ENCODE results near the gene GATAD2A. TPM values are rescaled to one million over a fixed set of nuclear protein-coding genes. Genes with fewer than 3 reads are reported as not detected.

The GATAD2A gene
- total and polyA plus RNA-seq, 2 donors (not counting 1 experiment from before 2014, with no cell fraction given), result 31.7 to 63.5 TPM

DNA sequence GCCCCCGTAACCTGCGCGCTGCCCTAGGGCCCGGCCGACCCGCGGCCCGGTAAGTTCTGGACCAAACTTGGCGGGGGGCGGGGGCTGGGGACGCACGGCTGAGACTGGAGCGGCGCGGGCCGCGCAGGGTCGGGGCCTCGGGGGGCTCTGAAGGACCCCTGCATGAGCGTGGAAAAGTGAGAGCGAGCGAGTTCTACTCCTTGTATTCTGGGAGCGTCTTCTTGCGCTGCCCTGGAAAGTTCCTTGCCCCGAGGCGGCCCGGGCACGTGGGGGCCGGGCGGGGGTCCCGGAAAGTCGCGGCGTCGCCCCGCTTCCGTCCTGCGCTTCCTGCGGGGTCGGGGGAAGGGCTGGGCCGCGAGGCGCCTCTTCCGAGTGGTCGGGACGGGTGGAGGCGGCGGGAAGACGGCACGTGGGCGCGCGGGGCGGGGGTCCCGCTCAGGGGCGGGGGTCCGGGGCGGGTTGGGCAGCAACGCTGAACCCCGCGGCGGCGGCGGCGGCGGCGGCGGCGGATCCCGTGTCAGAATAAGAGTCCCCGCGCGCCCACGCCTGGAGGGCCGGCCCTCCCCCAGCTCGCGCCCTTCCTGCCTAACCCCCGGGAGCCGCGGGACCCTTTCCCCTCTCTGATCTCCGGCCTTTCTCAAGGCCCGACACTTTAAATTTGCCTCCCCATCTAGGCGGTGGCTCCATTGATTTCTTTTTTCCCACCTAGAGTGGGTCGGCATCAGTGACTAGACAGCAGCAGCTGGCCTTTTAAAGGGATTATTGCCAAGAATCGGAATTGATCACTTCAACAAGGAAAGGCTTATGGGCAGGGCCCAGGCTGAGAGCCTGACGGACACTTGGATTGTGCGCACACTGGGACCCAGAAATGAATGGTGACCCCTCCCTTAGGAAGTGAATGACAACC is 749 bp downstream of the GATAD2A start:
- Histone ChIP-seq H3K9ac (ENCODE audit: insufficient read depth, low read length) (peak overlapping the region; percentile 87), H3K79me2 (ENCODE audit: control insufficient read depth, insufficient read depth, low read length) (peaks cover 54% of the 10 kb centered on the region), H4K20me1 (ENCODE audit: control insufficient read depth, extremely low read depth, insufficient read depth, low read length) (no peaks in the 10 kb centered on the region), H2AFZ (ENCODE audit: low read length) (no peak overlapping the region), H3K36me3 (ENCODE audit: control insufficient read depth, insufficient read depth, low read length) (no peaks in the 10 kb centered on the region), H3K9me3 (ENCODE audit: control insufficient read depth, insufficient read depth, low read depth, low read length) (no peaks in the 10 kb centered on the region), H3K27me3 (ENCODE audit: control insufficient read depth, insufficient read depth, low read length) (no peaks in the 10 kb centered on the region), H3K27ac (ENCODE audit: insufficient read depth, low read length) (peak overlapping the region; percentile 79), H3K4me3 (replicated peaks in 1 of 4; ENCODE audit: control extremely low read depth in 1 of 4, insufficient read depth in 1 of 4, low read depth in 3 of 4, low read length in 4 of 4) (peak overlapping the region; percentile 72 to 96 (median 80)), H3K4me1 (ENCODE audit: control insufficient read depth, extremely low read depth, insufficient read depth, low read length) (peaks cover 20% of the 10 kb centered on the region), H3K4me2 (ENCODE audit: extremely low read depth, insufficient read depth, low read length) (peak overlapping the region; percentile 83)
- DNase-seq (ENCODE audit: low read depth in 2 of 2), result peak; percentile 54 to 74
- TF ChIP-seq CTCF (conservative IDR thresholded peaks at IDR 0.05 in 1 of 2, IDR thresholded peaks at IDR 0.05 in 1 of 2; ENCODE audit: low read depth in 1 of 2, low read length in 2 of 2) (no peak), EZH2 (IDR thresholded peaks at IDR 0.05; ENCODE audit: low read length, missing control alignments) (no peak)

GRCh38 chr19:19406878-19407632 is 1.6 kb downstream of the GATAD2A start:
- peaks cover 20% of the 10 kb centered on the region for H3K4me1 ChIP-seq (ENCODE audit: control insufficient read depth, extremely low read depth, insufficient read depth, low read length)
- H3K79me2 ChIP-seq (ENCODE audit: control insufficient read depth, insufficient read depth, low read length), result peaks cover 62% of the 10 kb centered on the region
- peak overlapping the region; percentile 79 for H3K27ac ChIP-seq (ENCODE audit: insufficient read depth, low read length)
- H3K36me3 ChIP-seq (ENCODE audit: control insufficient read depth, insufficient read depth, low read length), result peaks cover 2% of the 10 kb centered on the region
- peak overlapping the region; percentile 72 to 96 (median 80) for H3K4me3 ChIP-seq (replicated peaks in 1 of 4; ENCODE audit: control extremely low read depth in 1 of 4, insufficient read depth in 1 of 4, low read depth in 3 of 4, low read length in 4 of 4)
- H2AFZ ChIP-seq (ENCODE audit: low read length), result no peak overlapping the region
- no peaks in the 10 kb centered on the region for H3K9me3 ChIP-seq (ENCODE audit: control insufficient read depth, insufficient read depth, low read depth, low read length)
- no peaks in the 10 kb centered on the region for H3K27me3 ChIP-seq (ENCODE audit: control insufficient read depth, insufficient read depth, low read length)
- peak in 1 of 2 donors; percentile 37 for TF ChIP-seq CTCF (conservative IDR thresholded peaks at IDR 0.05 in 1 of 2, IDR thresholded peaks at IDR 0.05 in 1 of 2; ENCODE audit: low read depth in 1 of 2, low read length in 2 of 2)
- no peak for TF ChIP-seq EZH2 (IDR thresholded peaks at IDR 0.05; ENCODE audit: low read length, missing control alignments)
- peak overlapping the region; percentile 78 for H3K9ac ChIP-seq (ENCODE audit: insufficient read depth, low read length)
- peak; percentile 52 to 55 for DNase-seq (ENCODE audit: low read depth in 2 of 2)
- no peaks in the 10 kb centered on the region for H4K20me1 ChIP-seq (ENCODE audit: control insufficient read depth, extremely low read depth, insufficient read depth, low read length)
- peak overlapping the region; percentile 83 for H3K4me2 ChIP-seq (ENCODE audit: extremely low read depth, insufficient read depth, low read length)

DNA sequence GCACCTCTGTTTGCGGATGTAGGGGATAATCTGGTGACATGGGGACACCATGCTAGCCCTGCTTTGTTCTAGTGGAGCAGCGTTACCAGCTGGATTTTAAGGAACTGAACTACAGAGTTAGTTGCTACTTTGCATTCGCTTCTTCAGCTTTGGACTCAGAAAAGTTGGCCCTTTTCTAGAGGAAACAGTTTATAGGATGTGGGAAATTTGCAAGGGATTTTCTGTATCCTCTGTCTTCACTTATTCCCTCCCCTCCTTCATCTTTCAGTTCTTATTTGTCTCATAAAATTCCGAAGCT is 2.1 kb downstream of the GATAD2A start:
- H3K27me3 ChIP-seq (ENCODE audit: control insufficient read depth, insufficient read depth, low read length), result no peaks in the 10 kb centered on the region
- H3K4me3 ChIP-seq (replicated peaks in 1 of 4; ENCODE audit: control extremely low read depth in 1 of 4, insufficient read depth in 1 of 4, low read depth in 3 of 4, low read length in 4 of 4), result peak overlapping the region; percentile 72 to 96 (median 80)
- H3K9me3 ChIP-seq (ENCODE audit: control insufficient read depth, insufficient read depth, low read depth, low read length), result no peaks in the 10 kb centered on the region
- H2AFZ ChIP-seq (ENCODE audit: low read length), result no peak overlapping the region
- peak overlapping the region; percentile 79 for H3K27ac ChIP-seq (ENCODE audit: insufficient read depth, low read length)
- no peak for TF ChIP-seq EZH2 (IDR thresholded peaks at IDR 0.05; ENCODE audit: low read length, missing control alignments)
- no peak for TF ChIP-seq CTCF (conservative IDR thresholded peaks at IDR 0.05 in 1 of 2, IDR thresholded peaks at IDR 0.05 in 1 of 2; ENCODE audit: low read depth in 1 of 2, low read length in 2 of 2)
- peaks cover 2% of the 10 kb centered on the region for H3K36me3 ChIP-seq (ENCODE audit: control insufficient read depth, insufficient read depth, low read length)
- H3K4me1 ChIP-seq (ENCODE audit: control insufficient read depth, extremely low read depth, insufficient read depth, low read length), result peaks cover 20% of the 10 kb centered on the region
- H3K4me2 ChIP-seq (ENCODE audit: extremely low read depth, insufficient read depth, low read length), result peak overlapping the region; percentile 83
- no peaks in the 10 kb centered on the region for H4K20me1 ChIP-seq (ENCODE audit: control insufficient read depth, extremely low read depth, insufficient read depth, low read length)
- H3K9ac ChIP-seq (ENCODE audit: insufficient read depth, low read length), result no peak overlapping the region
- DNase-seq (ENCODE audit: low read depth in 2 of 2), result no peak
- H3K79me2 ChIP-seq (ENCODE audit: control insufficient read depth, insufficient read depth, low read length), result peaks cover 65% of the 10 kb centered on the region

Measured in fibroblast of lung (primary cell).